ENCODE results near the gene ACOT6.

DNA sequence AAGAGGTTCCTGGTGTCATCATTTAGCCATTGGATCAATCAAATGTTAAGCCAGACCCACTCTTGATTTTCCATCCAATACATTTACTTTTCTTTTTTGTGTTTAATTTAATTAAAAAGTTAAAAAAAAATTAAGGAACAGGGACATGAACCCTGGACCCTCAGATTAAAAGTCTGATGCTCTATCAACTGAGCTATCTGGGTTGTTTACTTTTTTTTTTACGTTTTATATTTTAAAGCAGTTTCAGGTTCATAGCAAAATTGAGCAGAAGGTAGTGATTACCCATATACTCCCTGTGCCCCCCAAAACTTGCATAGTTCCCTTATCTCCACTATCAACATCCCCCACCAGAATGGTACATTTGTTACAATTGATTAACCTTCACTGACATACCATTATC, 23.6 kb upstream of the ACOT6 start:
- TF ChIP-seq, protein P1, sequence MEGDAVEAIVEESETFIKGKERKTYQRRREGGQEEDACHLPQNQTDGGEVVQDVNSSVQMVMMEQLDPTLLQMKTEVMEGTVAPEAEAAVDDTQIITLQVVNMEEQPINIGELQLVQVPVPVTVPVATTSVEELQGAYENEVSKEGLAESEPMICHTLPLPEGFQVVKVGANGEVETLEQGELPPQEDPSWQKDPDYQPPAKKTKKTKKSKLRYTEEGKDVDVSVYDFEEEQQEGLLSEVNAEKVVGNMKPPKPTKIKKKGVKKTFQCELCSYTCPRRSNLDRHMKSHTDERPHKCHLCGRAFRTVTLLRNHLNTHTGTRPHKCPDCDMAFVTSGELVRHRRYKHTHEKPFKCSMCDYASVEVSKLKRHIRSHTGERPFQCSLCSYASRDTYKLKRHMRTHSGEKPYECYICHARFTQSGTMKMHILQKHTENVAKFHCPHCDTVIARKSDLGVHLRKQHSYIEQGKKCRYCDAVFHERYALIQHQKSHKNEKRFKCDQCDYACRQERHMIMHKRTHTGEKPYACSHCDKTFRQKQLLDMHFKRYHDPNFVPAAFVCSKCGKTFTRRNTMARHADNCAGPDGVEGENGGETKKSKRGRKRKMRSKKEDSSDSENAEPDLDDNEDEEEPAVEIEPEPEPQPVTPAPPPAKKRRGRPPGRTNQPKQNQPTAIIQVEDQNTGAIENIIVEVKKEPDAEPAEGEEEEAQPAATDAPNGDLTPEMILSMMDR (conservative IDR thresholded peaks at IDR 0.05; ENCODE audit: low read depth, low read length) = no peak
- no peak for TF ChIP-seq EZH2 (IDR thresholded peaks at IDR 0.05; ENCODE audit: borderline replicate concordance, low read depth, low read length, poor library complexity, severe bottlenecking)
